ENCODE measurements around the gene BAG3.

The BAG3 gene

GRCh38 chr10:119715628-119716505 lies 64.7 kb downstream of the BAG3 start:
- no peaks in the 10 kb centered on the region for H3K27me3 ChIP-seq (ENCODE audit: insufficient read depth, poor library complexity, severe bottlenecking)
- H3K27ac ChIP-seq (ENCODE audit: poor library complexity, severe bottlenecking): no peak overlapping the region
- no peak for ATAC-seq (ENCODE audit: low read depth)
- no peaks in the 10 kb centered on the region for H3K9me3 ChIP-seq (ENCODE audit: severe bottlenecking)
- no peak for DNase-seq (ENCODE audit: low spot score)
- no peaks in the 10 kb centered on the region for H3K4me1 ChIP-seq (ENCODE audit: insufficient read depth, poor library complexity, severe bottlenecking)
- no peak overlapping the region for H3K4me3 ChIP-seq (ENCODE audit: severe bottlenecking)
- no peaks in the 10 kb centered on the region for H3K36me3 ChIP-seq (ENCODE audit: low read depth)
- TF ChIP-seq CTCF (IDR thresholded peaks at IDR 0.05; ENCODE audit: poor library complexity, severe bottlenecking): no peak

- H3K4me3 ChIP-seq (ENCODE audit: severe bottlenecking): no peak overlapping the region
- no peaks in the 10 kb centered on the region for H3K9me3 ChIP-seq (ENCODE audit: severe bottlenecking)
- no peaks in the 10 kb centered on the region for H3K36me3 ChIP-seq (ENCODE audit: low read depth)
- H3K27me3 ChIP-seq (ENCODE audit: insufficient read depth, poor library complexity, severe bottlenecking): no peaks in the 10 kb centered on the region
- no peak for TF ChIP-seq CTCF (IDR thresholded peaks at IDR 0.05; ENCODE audit: poor library complexity, severe bottlenecking)
- H3K4me1 ChIP-seq (ENCODE audit: insufficient read depth, poor library complexity, severe bottlenecking): peaks cover 18% of the 10 kb centered on the region
- DNase-seq (ENCODE audit: low spot score) (no peak), ATAC-seq (ENCODE audit: low read depth) (no peak)
- no peak overlapping the region for H3K27ac ChIP-seq (ENCODE audit: poor library complexity, severe bottlenecking)
Measured at GRCh38 chr10:119723161-119723560, 72.0 kb downstream of the BAG3 start.

GRCh38 chr10:119723624-119724023 lies 72.4 kb downstream of the BAG3 start:
- Histone ChIP-seq H3K9me3 (ENCODE audit: severe bottlenecking) (no peaks in the 10 kb centered on the region), H3K36me3 (ENCODE audit: low read depth) (no peaks in the 10 kb centered on the region), H3K27ac (ENCODE audit: poor library complexity, severe bottlenecking) (no peak overlapping the region), H3K4me3 (ENCODE audit: severe bottlenecking) (no peak overlapping the region), H3K27me3 (ENCODE audit: insufficient read depth, poor library complexity, severe bottlenecking) (no peaks in the 10 kb centered on the region), H3K4me1 (ENCODE audit: insufficient read depth, poor library complexity, severe bottlenecking) (peaks cover 18% of the 10 kb centered on the region)
- no peak for TF ChIP-seq CTCF (IDR thresholded peaks at IDR 0.05; ENCODE audit: poor library complexity, severe bottlenecking)
- DNase-seq (ENCODE audit: low spot score) (no peak), ATAC-seq (ENCODE audit: low read depth) (no peak)

GRCh38 chr10:119724593-119725516 lies 73.7 kb downstream of the BAG3 start:
- Histone ChIP-seq H3K27ac (ENCODE audit: poor library complexity, severe bottlenecking) (peak overlapping the region; percentile 32), H3K9me3 (ENCODE audit: severe bottlenecking) (no peaks in the 10 kb centered on the region), H3K4me1 (ENCODE audit: insufficient read depth, poor library complexity, severe bottlenecking) (peaks cover 18% of the 10 kb centered on the region), H3K36me3 (ENCODE audit: low read depth) (no peaks in the 10 kb centered on the region), H3K27me3 (ENCODE audit: insufficient read depth, poor library complexity, severe bottlenecking) (no peaks in the 10 kb centered on the region), H3K4me3 (ENCODE audit: severe bottlenecking) (peak overlapping the region; percentile 65)
- no peak for DNase-seq (ENCODE audit: low spot score)
- ATAC-seq (ENCODE audit: low read depth): peak; percentile 2; the same call in 2 of the 3 replicates
- TF ChIP-seq CTCF (IDR thresholded peaks at IDR 0.05; ENCODE audit: poor library complexity, severe bottlenecking): no peak
